HFFc6 (cell line): ENCODE measurements around the gene YWHAG. TPM values are rescaled to one million over a fixed set of nuclear protein-coding genes. Genes with fewer than 3 reads are reported as not detected.
"Not testable (repeated sequence)": the region's sequence is repeated elsewhere in the genome, so short reads cannot be mapped to it uniquely, and the experiment has no call there.

ENCODE experiments used
- DNase-seq: peaks from one replicate; pipeline ENCODE4 v3.0.0-alpha.2; 2018
- H3K27ac Mint-ChIP-seq: 2 replicates; pipeline ENCODE4 v1.8.0; 2020; ENCODE audit warnings: mild to moderate bottlenecking, mixed read lengths
- H3K27me3 Mint-ChIP-seq: 2 replicates; pipeline ENCODE4 v1.8.0; 2021; ENCODE audit warnings: mild to moderate bottlenecking, moderate library complexity, mixed read lengths; ENCODE audit not compliant: insufficient read depth
- H3K36me3 Mint-ChIP-seq: 2 replicates; pipeline ENCODE4 v1.8.0; 2021; ENCODE audit warnings: low read depth, mixed read lengths
- H3K4me1 Mint-ChIP-seq: 2 replicates; pipeline ENCODE4 v1.8.0; 2020; ENCODE audit warnings: low read depth, mixed read lengths
- H3K4me3 Mint-ChIP-seq: 2 replicates; pipeline ENCODE4 v1.8.0; 2020; ENCODE audit warnings: mild to moderate bottlenecking, moderate library complexity, mixed read lengths
- H3K9me3 Mint-ChIP-seq: 2 replicates; pipeline ENCODE4 v1.8.0; 2020; ENCODE audit warnings: mild to moderate bottlenecking, mixed read lengths
- CTCF ChIP-seq: fragments of 200-600 bp; sonication (generic); IDR thresholded peaks from 2 replicates; pipeline ENCODE4 v1.5.0; 2021; ENCODE audit warnings: antibody characterized with exemption, mild to moderate bottlenecking
- total RNA-seq, 6 experiments: library from RNA; stranded (reverse); fragmentation: NEBNext Ultra II Directional; extraction: Animal tissue kit (Norgen Biotek cat#: 25700); gene quantifications; 2 replicates in 1 of 6; 3 replicates in 5 of 6; pipeline ENCODE4 v1.2.3, GENCODE V29; 2021

YWHAG gene
- total RNA-seq, 6 experiments from 2014 or later = 171 to 210 (median 180) TPM

GRCh38 chr7:76337147-76337546 lies 21.6 kb downstream of the YWHAG start:
- Mint-ChIP-seq H3K27me3 (peaks cover 2% of the 10 kb centered on the region; the same call in 1 of the 2 replicates), H3K4me1 (peaks cover 58% of the 10 kb centered on the region), H3K9me3 (no peaks in the 10 kb centered on the region), H3K27ac (no peak overlapping the region), H3K36me3 (peaks cover 37% of the 10 kb centered on the region), H3K4me3 (no peak overlapping the region)
- DNase-seq = no peak
- no peak for TF ChIP-seq CTCF

DNA sequence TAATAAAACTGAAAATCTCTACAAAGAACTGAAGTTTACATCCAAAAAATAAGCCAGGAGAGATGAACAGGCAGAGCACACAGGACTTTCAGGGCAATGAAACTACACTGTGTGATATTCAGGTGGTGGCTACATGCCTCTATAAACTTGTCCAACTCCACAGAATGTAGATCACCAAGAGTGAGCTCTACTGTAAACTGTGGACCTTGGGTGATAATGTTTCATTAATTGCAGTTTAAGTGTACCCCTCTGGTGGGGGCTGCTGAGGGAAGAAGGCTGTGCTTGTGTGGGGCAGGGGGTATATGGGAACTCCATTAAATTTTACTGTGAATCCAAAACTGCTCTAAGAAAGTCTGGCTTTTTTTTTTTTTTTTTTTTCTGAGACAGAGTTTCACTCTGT lies 22.7 kb downstream of the YWHAG start:
- Mint-ChIP-seq H3K4me3 (no peak overlapping the region), H3K27me3 (peaks cover 2% of the 10 kb centered on the region; the same call in 1 of the 2 replicates), H3K4me1 (peaks cover 53% of the 10 kb centered on the region), H3K9me3 (no peaks in the 10 kb centered on the region), H3K36me3 (peaks cover 39% of the 10 kb centered on the region), H3K27ac (peak overlapping the region; percentile 53)
- DNase-seq = no peak
- TF ChIP-seq CTCF = no peak

DNA sequence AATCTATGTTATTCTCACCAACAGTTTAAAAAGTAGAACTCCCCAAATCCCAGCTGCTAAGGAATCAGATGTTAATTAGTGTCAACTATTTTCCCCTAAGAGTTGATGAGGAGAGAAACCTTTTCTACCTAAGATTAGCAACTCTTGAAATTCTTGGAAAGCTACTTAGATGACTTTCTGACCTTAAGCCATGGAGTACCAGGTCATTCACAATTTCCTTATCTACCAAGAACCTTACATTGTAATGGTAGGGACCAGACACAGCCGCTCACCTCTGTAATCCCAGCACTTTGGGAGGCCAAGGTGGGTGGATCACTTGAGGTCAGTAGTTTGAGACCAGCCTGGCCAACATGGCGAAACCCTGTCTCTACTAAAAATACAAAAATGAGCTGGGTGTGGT lies 23.4 kb downstream of the YWHAG start:
- not testable (repeated sequence) for H3K27me3 Mint-ChIP-seq, H3K4me3 Mint-ChIP-seq, H3K27ac Mint-ChIP-seq, H3K9me3 Mint-ChIP-seq, DNase-seq
- peaks cover 46% of the 10 kb centered on the region for H3K4me1 Mint-ChIP-seq
- H3K36me3 Mint-ChIP-seq = peaks cover 39% of the 10 kb centered on the region

- peaks cover 44% of the 10 kb centered on the region for H3K36me3 Mint-ChIP-seq
- no peaks in the 10 kb centered on the region for H3K9me3 Mint-ChIP-seq
- DNase-seq = no peak
- no peak overlapping the region for H3K27ac Mint-ChIP-seq
- H3K4me3 Mint-ChIP-seq = no peak overlapping the region
- no peak for TF ChIP-seq CTCF
- H3K27me3 Mint-ChIP-seq = peaks cover 2% of the 10 kb centered on the region
- H3K4me1 Mint-ChIP-seq = peaks cover 41% of the 10 kb centered on the region
Measured at GRCh38 chr7:76334320-76334967, 24.3 kb downstream of the YWHAG start.

GRCh38 chr7:76333511-76334101 lies 25.2 kb downstream of the YWHAG start:
- Mint-ChIP-seq H3K4me1 (peaks cover 42% of the 10 kb centered on the region), H3K4me3 (no peak overlapping the region), H3K9me3 (no peaks in the 10 kb centered on the region), H3K27ac (peak overlapping the region; percentile 22; the same call in 1 of the 2 replicates), H3K27me3 (peaks cover 2% of the 10 kb centered on the region), H3K36me3 (peaks cover 51% of the 10 kb centered on the region)
- no peak for TF ChIP-seq CTCF
- no peak for DNase-seq

DNA sequence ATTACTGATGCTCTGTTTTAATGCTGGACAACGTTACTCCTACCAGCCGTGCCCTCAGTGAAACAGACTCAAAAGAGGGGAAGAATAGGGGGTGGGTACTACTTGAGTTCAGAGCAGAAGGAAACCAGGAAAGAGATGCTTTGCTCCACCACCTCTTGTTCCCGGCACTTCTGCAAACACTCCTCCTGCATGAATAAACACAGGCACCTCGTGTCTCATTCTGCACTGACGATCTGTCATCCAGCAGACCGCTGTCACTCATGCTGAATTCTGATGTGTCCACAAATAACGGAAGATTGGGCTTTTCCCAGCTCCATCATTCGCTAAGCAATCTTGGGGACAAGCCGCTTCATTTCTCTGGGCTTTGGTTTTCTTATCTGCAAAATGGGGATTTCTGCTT lies 26.7 kb downstream of the YWHAG start:
- Mint-ChIP-seq H3K36me3 (peaks cover 49% of the 10 kb centered on the region), H3K27me3 (peaks cover 3% of the 10 kb centered on the region), H3K27ac (0 out of 2 replicates have a peak overlapping the region, but pooled peaks have one; percentile 13), H3K9me3 (no peaks in the 10 kb centered on the region), H3K4me1 (peaks cover 42% of the 10 kb centered on the region), H3K4me3 (no peak overlapping the region)
- DNase-seq = no peak
- TF ChIP-seq CTCF = no peak
